Subcutaneous adipose tissue (tissue), 4 donors: Measurements from ENCODE around the gene ZNF341. TPM values are rescaled to one million over a fixed set of nuclear protein-coding genes. Genes with fewer than 3 reads are reported as not detected.

ENCODE experiments used
- CTCF ChIP-seq: fragments of 450-650 bp; IDR thresholded peaks from one replicate; pipeline ENCODE4 v1.5.1; 2016; ENCODE audit warnings: low read depth, mild to moderate bottlenecking, control low read depth, antibody characterized with exemption, moderate library complexity
- total RNA-seq, 4 donors: library from RNA; depleted of rRNA; stranded (reverse); fragments of >200 nt; gene quantifications; one replicate each; pipeline ENCODE4 v1.1.0, GENCODE V29; 2016

The ZNF341 gene
- total RNA-seq, 4 donors from 2014 or later: 0.65 to 2.8 (median 1.1) TPM

- TF ChIP-seq CTCF: no peak
These were observed 25.2 kb downstream of the ZNF341 start for GRCh38 chr20:33757046-33757445.

- no peak for TF ChIP-seq CTCF
These were observed 25.7 kb downstream of the ZNF341 start for GRCh38 chr20:33757458-33757857.

- no peak for TF ChIP-seq CTCF
These were observed 30.0 kb downstream of the ZNF341 start for GRCh38 chr20:33761698-33762250.

GRCh38 chr20:33765099-33765498 lies 33.3 kb downstream of the ZNF341 start:
- TF ChIP-seq CTCF: no peak

GRCh38 chr20:33765592-33765991 lies 33.8 kb downstream of the ZNF341 start:
- no peak for TF ChIP-seq CTCF

- no peak for TF ChIP-seq CTCF
These were observed 34.9 kb downstream of the ZNF341 start for GRCh38 chr20:33766686-33767085.

GRCh38 chr20:33767777-33768138 lies 36.0 kb downstream of the ZNF341 start:
- TF ChIP-seq CTCF: no peak
